HFF-Myc (cell line): ENCODE results near the gene GLIPR2.

Experiments used
- DNase-seq: peaks from one replicate; pipeline ENCODE4 v3.0.0-alpha.2; 2011; ENCODE audit warnings: low read depth; ENCODE audit errors: extremely low read depth
- H3K4me3 ChIP-seq: replicated peaks from 2 replicates; pipeline ENCODE4 v1.5.1; 2011; ENCODE audit warnings: low read depth, mild to moderate bottlenecking, control low read depth, low read length
- CTCF ChIP-seq: IDR thresholded peaks from 2 replicates; pipeline ENCODE4 v1.5.1; 2012; ENCODE audit warnings: mild to moderate bottlenecking, low read depth, low read length, control low read depth; ENCODE audit errors: missing control alignments

GLIPR2 gene

GRCh38 chr9:36142510-36143244 lies 6.1 kb downstream of the GLIPR2 start:
- no peak for DNase-seq
- TF ChIP-seq CTCF, result no peak
- no peak overlapping the region for H3K4me3 ChIP-seq

GRCh38 chr9:36143245-36143641 lies 6.7 kb downstream of the GLIPR2 start:
- H3K4me3 ChIP-seq, result no peak overlapping the region
- no peak for DNase-seq
- TF ChIP-seq CTCF, result no peak

GRCh38 chr9:36144309-36145232 lies 8.0 kb downstream of the GLIPR2 start:
- DNase-seq, result no peak
- no peak overlapping the region for H3K4me3 ChIP-seq
- TF ChIP-seq CTCF, result no peak

- no peak for TF ChIP-seq CTCF
- H3K4me3 ChIP-seq, result no peak overlapping the region
Observed at GRCh38 chr9:36145970-36146369, 9.4 kb downstream of the GLIPR2 start.

GRCh38 chr9:36146651-36147050 lies 10.1 kb downstream of the GLIPR2 start:
- H3K4me3 ChIP-seq, result no peak overlapping the region
- no peak for TF ChIP-seq CTCF
- no peak for DNase-seq

More at GRCh38 chr9:36145970-36146369, 9.4 kb downstream of the GLIPR2 start:
- DNase-seq, result no peak

GRCh38 chr9:36147441-36148175 lies 11.1 kb downstream of the GLIPR2 start:
- TF ChIP-seq CTCF, result no peak
- H3K4me3 ChIP-seq, result no peak overlapping the region
- DNase-seq, result no peak
